Globus pallidus (tissue), 1 donor: ENCODE measurements around the gene ARL16.
A peak's percentile ranks its signal among the peaks of the same experiment; 100 is the strongest.

Source experiments
- DNase-seq: peaks from one replicate; pipeline ENCODE4 v3.0.0-alpha.2; 2015; ENCODE audit warnings: low spot score

Gene ARL16

GRCh38 chr17:81712468-81713003, 28.9 kb upstream of the ARL16 start:
- no peak for DNase-seq

- peak; percentile 63 for DNase-seq
Observed at GRCh38 chr17:81711814-81712467, 28.3 kb upstream of the ARL16 start, which contains the start of gene SLC25A10. Gene SLC25A10 (plus strand): TSS chr17:81712284. CDS start chr17:81712427, 143 bp downstream.

GRCh38 chr17:81710514-81711308, 27.1 kb upstream of the ARL16 start:
- DNase-seq = no peak

- DNase-seq = no peak
Observed at GRCh38 chr17:81708739-81709185, 25.2 kb upstream of the ARL16 start.

GRCh38 chr17:81707725-81708646, 24.4 kb upstream of the ARL16 start:
- DNase-seq = no peak

GRCh38 chr17:81706757-81707624, 23.4 kb upstream of the ARL16 start:
- no peak for DNase-seq

- DNase-seq = no peak
Observed at GRCh38 chr17:81706232-81706611, 22.6 kb upstream of the ARL16 start.

- no peak for DNase-seq
Observed at GRCh38 chr17:81705518-81706231, 22.1 kb upstream of the ARL16 start.

GRCh38 chr17:81703747-81704654, 20.4 kb upstream of the ARL16 start:
- no peak for DNase-seq

GRCh38 chr17:81702934-81703746, 19.5 kb upstream of the ARL16 start, which contains the start of gene MRPL12:
Gene MRPL12 (plus strand): TSS chr17:81703367. CDS start chr17:81703502, 135 bp downstream.
- peak; percentile 94 for DNase-seq

GRCh38 chr17:81701288-81702071, 17.9 kb upstream of the ARL16 start:
- DNase-seq = no peak

GRCh38 chr17:81700353-81701287, 17.0 kb upstream of the ARL16 start:
- DNase-seq = no peak

GRCh38 chr17:81697261-81698044, 13.9 kb upstream of the ARL16 start:
- DNase-seq = no peak

- no peak for DNase-seq
Observed at GRCh38 chr17:81696218-81696941, 12.8 kb upstream of the ARL16 start.

GRCh38 chr17:81695801-81696200, 12.2 kb upstream of the ARL16 start:
- no peak for DNase-seq
